Lung (tissue), 12 donors: ENCODE results near the gene NCAPG. TPM values are rescaled to one million over a fixed set of nuclear protein-coding genes. Genes with fewer than 3 reads are reported as not detected.

Experiments used
- ATAC-seq: fragments of 200-7000 bp; cut with Tn5 transposase; one replicate; pipeline ENCODE4 v1.9.1; 2020; ENCODE audit warnings: moderate number of reproducible peaks; ENCODE audit not compliant: insufficient read depth, low FRiP score
- DNase-seq, 3 donors: peaks; one replicate each; pipeline ENCODE4 v3.0.0-alpha.2; 2013 to 2017
- H3K27ac ChIP-seq, 2 donors: one replicate each; pipeline ENCODE4 v1.5.1; 2013; ENCODE audit warnings: mild to moderate bottlenecking in 2 of 2, moderate library complexity in 2 of 2, control low read depth in 1 of 2, inconsistent platforms in 1 of 2, low read depth in 1 of 2, low read length in 1 of 2
- H3K27me3 ChIP-seq, 3 donors: one replicate each; pipeline ENCODE4 v1.5.1; 2013; ENCODE audit warnings: low read length in 2 of 3; ENCODE audit not compliant: control insufficient read depth in 3 of 3, insufficient read depth in 3 of 3
- H3K36me3 ChIP-seq, 4 donors: one replicate each; pipeline ENCODE4 v1.5.1; 2013; ENCODE audit warnings: low read length in 4 of 4, mild to moderate bottlenecking in 1 of 4, moderate library complexity in 1 of 4; ENCODE audit not compliant: control insufficient read depth in 4 of 4, insufficient read depth in 4 of 4
- H3K4me1 ChIP-seq, 5 donors: one replicate each; pipeline ENCODE4 v1.5.1; 2013; ENCODE audit warnings: low read length in 5 of 5, mild to moderate bottlenecking in 2 of 5, moderate library complexity in 1 of 5; ENCODE audit not compliant: control insufficient read depth in 5 of 5, insufficient read depth in 5 of 5
- H3K4me3 ChIP-seq: one replicate; pipeline ENCODE4 v1.5.1; 2013; ENCODE audit warnings: mild to moderate bottlenecking, control low read depth, moderate library complexity
- H3K9ac ChIP-seq, 2 donors: one replicate each; pipeline ENCODE4 v1.5.1; 2013; ENCODE audit warnings: low read length in 2 of 2, control low read depth in 1 of 2; ENCODE audit not compliant: insufficient read depth in 1 of 2
- H3K9me3 ChIP-seq, 4 donors: one replicate each; pipeline ENCODE4 v1.5.1; 2013; ENCODE audit warnings: low read length in 3 of 4, mild to moderate bottlenecking in 1 of 4, moderate library complexity in 1 of 4; ENCODE audit not compliant: control insufficient read depth in 4 of 4, insufficient read depth in 3 of 4
- CTCF ChIP-seq: IDR thresholded peaks from 2 replicates; pipeline ENCODE4 v1.5.1; 2012; ENCODE audit warnings: mild to moderate bottlenecking; ENCODE audit errors: control extremely low read depth, extremely low read depth
- WGBS, 2 donors: extraction: QIAGEN DNeasy Blood & Tissue Kit; methylation state at CpG; one replicate each; pipeline ENCODE4 v1.1.7; 2013; 5-methylcytosine and 5-hydroxymethylcytosine counted together
- polyA plus RNA-seq, 2 donors: library from polyadenylated mRNA; stranded (reverse); fragments of 200-250 nt; gene quantifications; one replicate each; pipeline ENCODE4 v1.2.1, GENCODE V29; 2013
- total RNA-seq, 2 donors: library from RNA; depleted of rRNA in 1 of 2; stranded (reverse); fragments of >200 nt in 1 of 2; gene quantifications; one replicate each; pipeline ENCODE4 v1.2.1, GENCODE V29; 2014 to 2021
- donor health status: control.
- donor health status: control.
- donor health status: Bipolar disorder and iron deficiency.
- donor health status: healthy.
- donor health status: DM: yes; HTN: yes; CAD: no.

NCAPG gene
- total and polyA plus RNA-seq, 4 donors = 0.73 to 6.0 (median 1.2) TPM

- Histone ChIP-seq H3K27me3 (peaks cover 0 to 44% (median 30%) of the 10 kb centered on the region in 3 donors), H3K9ac (no peak overlapping the region), H3K4me3 (no peak overlapping the region), H3K36me3 (no peaks in the 10 kb centered on the region), H3K4me1 (peaks cover 0 to 19% (median 4%) of the 10 kb centered on the region in 5 donors), H3K9me3 (no peaks in the 10 kb centered on the region), H3K27ac (no peak overlapping the region)
- WGBS, 2 donors = 11 to 13% methylated on average over 31 of the region's 31 CpGs
- ATAC-seq (peak; percentile 77), DNase-seq (peak; percentile 54 to 66 (median 60))
- no peak for TF ChIP-seq CTCF
Measured at GRCh38 chr4:17780501-17781299, 30.1 kb upstream of the NCAPG start.

GRCh38 chr4:17781300-17782287 is 29.2 kb upstream of the NCAPG start, which contains the start of gene FAM184B:
Gene FAM184B (minus strand): TSS chr4:17781621. CDS start chr4:17781299, 322 bp downstream.
- no peak for TF ChIP-seq CTCF
- no peaks in the 10 kb centered on the region for H3K36me3 ChIP-seq
- H3K4me3 ChIP-seq = no peak within 1 kb of the TSS
- DNase-seq = peak; percentile 12 to 29 (median 25)
- peaks cover 0 to 19% (median 4%) of the 10 kb centered on the region in 5 donors for H3K4me1 ChIP-seq
- 5% methylated on average over 80 to 82 of the region's 82 CpGs for WGBS, 2 donors
- peaks cover 0 to 44% (median 30%) of the 10 kb centered on the region in 3 donors for H3K27me3 ChIP-seq
- no peak within 1 kb of the TSS for H3K27ac ChIP-seq
- H3K9me3 ChIP-seq = no peaks in the 10 kb centered on the region
- H3K9ac ChIP-seq = no peak within 1 kb of the TSS
- peak; percentile 19 for ATAC-seq

- Histone ChIP-seq H3K9me3 (no peaks in the 10 kb centered on the region), H3K4me1 (peaks cover 0 to 13% (median 4%) of the 10 kb centered on the region in 5 donors), H3K4me3 (no peak overlapping the region), H3K9ac (no peak overlapping the region), H3K36me3 (no peaks in the 10 kb centered on the region), H3K27me3 (peaks cover 0 to 20% (median 12%) of the 10 kb centered on the region in 3 donors), H3K27ac (no peak overlapping the region)
- WGBS, 2 donors = 76 to 80% methylated on average over 5 of the region's 5 CpGs
- no peak for TF ChIP-seq CTCF
- DNase-seq (no peak), ATAC-seq (no peak)
Measured at GRCh38 chr4:17785858-17786257, 24.9 kb upstream of the NCAPG start.
